CD8-positive, alpha-beta memory T cell (primary cell): Measurements from ENCODE around the gene PITRM1. TPM values are rescaled to one million over a fixed set of nuclear protein-coding genes. Genes with fewer than 3 reads are reported as not detected.
"Not testable (repeated sequence)": the region's sequence is repeated elsewhere in the genome, so short reads cannot be mapped to it uniquely, and the experiment has no call there.

Experiments
- CTCF ChIA-PET: fragments of 350-600 bp; sonication (Branson Sonifier 250); formaldehyde crosslinking; loops from one replicate; lab custom pipeline; 2021; ENCODE audit warnings: antibody characterized with exemption; lab: Charles Lee
- POLR2A ChIA-PET: fragments of 350-600 bp; sonication (Branson Sonifier 250); formaldehyde crosslinking; loops from one replicate; lab custom pipeline; 2021; ENCODE audit warnings: antibody characterized with exemption; lab: Charles Lee
- DNase-seq, 5 donors: peaks; one replicate each; pipeline versions ENCODE4 v3.0.0 to v3.0.0-alpha.2; 2020 to 2022; ENCODE audit warnings: mixed read lengths in 1 of 5
- H3K27ac ChIP-seq: one replicate; pipeline ENCODE4 v1.7.0; 2013; ENCODE audit warnings: low read depth, mild to moderate bottlenecking, low read length, moderate library complexity
- H3K27me3 ChIP-seq: 2 replicates; pipeline ENCODE4 v1.7.0; 2013; ENCODE audit warnings: low read length, mild to moderate bottlenecking; ENCODE audit not compliant: insufficient read depth, poor library complexity, severe bottlenecking
- H3K36me3 ChIP-seq: 2 replicates; pipeline ENCODE4 v1.7.0; 2013; ENCODE audit warnings: mild to moderate bottlenecking, low read length, moderate library complexity; ENCODE audit not compliant: insufficient read depth
- H3K4me1 ChIP-seq: 2 replicates; pipeline ENCODE4 v1.7.0; 2013; ENCODE audit warnings: mild to moderate bottlenecking, low read length, moderate library complexity; ENCODE audit not compliant: insufficient read depth
- H3K4me3 ChIP-seq: 2 replicates; pipeline ENCODE4 v1.7.0; 2013; ENCODE audit warnings: mild to moderate bottlenecking, low read length
- H3K9me3 ChIP-seq: 2 replicates; pipeline ENCODE4 v1.7.0; 2013; ENCODE audit warnings: mild to moderate bottlenecking, low read length
- H3K27ac Mint-ChIP-seq, 8 donors: one replicate each; pipeline ENCODE4 v1.8.0; 2020 to 2021; ENCODE audit warnings: mixed read lengths in 8 of 8, mild to moderate bottlenecking in 6 of 8, inconsistent platforms in 3 of 8, moderate library complexity in 3 of 8
- H3K27me3 Mint-ChIP-seq, 2 donors: one replicate each; pipeline ENCODE4 v1.8.0; 2020 to 2021; ENCODE audit warnings: mixed read lengths in 2 of 2, mild to moderate bottlenecking in 1 of 2, moderate library complexity in 1 of 2
- H3K36me3 Mint-ChIP-seq, 3 donors: one replicate each; pipeline ENCODE4 v1.8.0; 2020 to 2021; ENCODE audit warnings: mixed read lengths in 3 of 3, inconsistent platforms in 1 of 3, mild to moderate bottlenecking in 1 of 3
- H3K4me1 Mint-ChIP-seq, 3 donors: one replicate each; pipeline ENCODE4 v1.8.0; 2020 to 2021; ENCODE audit warnings: mixed read lengths in 3 of 3, inconsistent platforms in 1 of 3, mild to moderate bottlenecking in 1 of 3
- H3K4me3 Mint-ChIP-seq, 7 donors: one replicate each; pipeline ENCODE4 v1.8.0; 2020 to 2021; ENCODE audit warnings: mixed read lengths in 7 of 7, mild to moderate bottlenecking in 6 of 7, moderate library complexity in 4 of 7, inconsistent platforms in 2 of 7
- H3K9me3 Mint-ChIP-seq, 5 donors: one replicate each; pipeline ENCODE4 v1.8.0; 2020 to 2022; ENCODE audit warnings: mixed read lengths in 5 of 5, mild to moderate bottlenecking in 3 of 5, moderate library complexity in 2 of 5, inconsistent platforms in 1 of 5
- polyA plus RNA-seq: library from polyadenylated mRNA; unstranded; fragments of 300-500 nt; fragmentation: Illumina TruSeq; gene quantifications from one replicate; pipeline ENCODE4 v1.2.3, GENCODE V29; 2021
- total RNA-seq, 2 experiments: library from RNA; stranded (reverse); gene quantifications; one replicate each; pipeline ENCODE4 v1.2.3, GENCODE V29; 2021

PITRM1 gene
- total and polyA plus RNA-seq, 3 experiments from 2014 or later, result 49.1 to 132 (median 132) TPM

GRCh38 chr10:3196482-3196881 lies 23.9 kb upstream of the PITRM1 start:
- H3K4me3 Mint-ChIP-seq, result no peak overlapping the region
- no peaks in the 10 kb centered on the region for H3K9me3 Mint-ChIP-seq
- Histone ChIP-seq H3K36me3 (no peaks in the 10 kb centered on the region), H3K9me3 (no peaks in the 10 kb centered on the region), H3K4me3 (no peak overlapping the region), H3K27ac (no peak overlapping the region), H3K4me1 (peaks cover 19% of the 10 kb centered on the region), H3K27me3 (peaks cover 16% of the 10 kb centered on the region)
- no peak for DNase-seq
- no peaks in the 10 kb centered on the region for H3K36me3 Mint-ChIP-seq
- H3K27me3 Mint-ChIP-seq, result peaks cover 18 to 24% of the 10 kb centered on the region in 2 donors
- H3K4me1 Mint-ChIP-seq, result peaks cover 15 to 34% (median 26%) of the 10 kb centered on the region in 3 donors
- ChIA-PET POLR2A (no interaction called here), CTCF (interaction anchor here (0.8 to 1.9 kb wide), 8 partner anchors 10 to 1570 kb away, joined by 3 to 5 read pairs (median 4); no protein-coding TSS in a partner anchor)
- peak overlapping the region in 1 of 8 donors; percentile 22 for H3K27ac Mint-ChIP-seq

- Histone ChIP-seq H3K27ac (no peak overlapping the region), H3K36me3 (no peaks in the 10 kb centered on the region), H3K27me3 (peaks cover 16% of the 10 kb centered on the region), H3K4me1 (peaks cover 19% of the 10 kb centered on the region), H3K4me3 (no peak overlapping the region), H3K9me3 (no peaks in the 10 kb centered on the region)
- Mint-ChIP-seq H3K9me3 (no peaks in the 10 kb centered on the region), H3K27ac (no peak overlapping the region), H3K27me3 (peaks cover 17 to 27% of the 10 kb centered on the region in 2 donors), H3K4me3 (no peak overlapping the region), H3K36me3 (no peaks in the 10 kb centered on the region), H3K4me1 (peaks cover 15 to 34% (median 26%) of the 10 kb centered on the region in 3 donors)
- DNase-seq, result no peak
- ChIA-PET POLR2A (no interaction called here), CTCF (interaction anchor here (1.0 to 1.6 kb wide), 4 partner anchors 9 to 1571 kb away, joined by 3 to 4 read pairs (median 3); no protein-coding TSS in a partner anchor)
Observed at GRCh38 chr10:3195726-3196125, 23.1 kb upstream of the PITRM1 start.

GRCh38 chr10:3195286-3195685 lies 22.7 kb upstream of the PITRM1 start:
- Mint-ChIP-seq H3K9me3 (no peaks in the 10 kb centered on the region), H3K27me3 (peaks cover 14 to 27% of the 10 kb centered on the region in 2 donors), H3K36me3 (no peaks in the 10 kb centered on the region), H3K27ac (no peak overlapping the region), H3K4me3 (no peak overlapping the region), H3K4me1 (peaks cover 15 to 34% (median 26%) of the 10 kb centered on the region in 3 donors)
- no peaks in the 10 kb centered on the region for H3K36me3 ChIP-seq
- POLR2A ChIA-PET, result no interaction called here
- no peak overlapping the region for H3K4me3 ChIP-seq
- H3K4me1 ChIP-seq, result peaks cover 19% of the 10 kb centered on the region
- H3K27ac ChIP-seq, result no peak overlapping the region
- H3K27me3 ChIP-seq, result peaks cover 16% of the 10 kb centered on the region
- H3K9me3 ChIP-seq, result no peaks in the 10 kb centered on the region
- no peak for DNase-seq
- CTCF ChIA-PET, result interaction anchor here (1.0 to 1.6 kb wide), 3 partner anchors 13 to 1571 kb away, joined by 3 to 4 read pairs (median 3); no protein-coding TSS in a partner anchor

GRCh38 chr10:3194871-3195270 lies 22.3 kb upstream of the PITRM1 start:
- H3K4me1 Mint-ChIP-seq, result peaks cover 15 to 30% (median 26%) of the 10 kb centered on the region in 3 donors
- no peak for DNase-seq
- H3K4me3 Mint-ChIP-seq, result no peak overlapping the region
- peaks cover 10 to 26% of the 10 kb centered on the region in 2 donors for H3K27me3 Mint-ChIP-seq
- no peak overlapping the region for H3K27ac Mint-ChIP-seq
- ChIA-PET POLR2A (no interaction called here), CTCF (interaction anchor here (1.0 to 1.4 kb wide), 2 partner anchors 12 to 1462 kb away, joined by 3 to 4 read pairs; no protein-coding TSS in a partner anchor)
- H3K36me3 Mint-ChIP-seq, result no peaks in the 10 kb centered on the region
- H3K4me1 ChIP-seq, result peaks cover 19% of the 10 kb centered on the region
- H3K4me3 ChIP-seq, result no peak overlapping the region
- H3K36me3 ChIP-seq, result no peaks in the 10 kb centered on the region
- H3K27ac ChIP-seq, result no peak overlapping the region
- no peaks in the 10 kb centered on the region for H3K9me3 Mint-ChIP-seq
- no peaks in the 10 kb centered on the region for H3K9me3 ChIP-seq
- H3K27me3 ChIP-seq, result peaks cover 16% of the 10 kb centered on the region

GRCh38 chr10:3193751-3194150 lies 21.2 kb upstream of the PITRM1 start:
- Histone ChIP-seq H3K36me3 (no peaks in the 10 kb centered on the region), H3K27ac (no peak overlapping the region), H3K9me3 (no peaks in the 10 kb centered on the region), H3K4me3 (no peak overlapping the region), H3K27me3 (peaks cover 7% of the 10 kb centered on the region), H3K4me1 (peaks cover 17% of the 10 kb centered on the region)
- Mint-ChIP-seq H3K4me1 (peaks cover 11 to 21% (median 19%) of the 10 kb centered on the region in 3 donors), H3K27ac (no peak overlapping the region), H3K9me3 (no peaks in the 10 kb centered on the region), H3K27me3 (peaks cover 7 to 22% of the 10 kb centered on the region in 2 donors), H3K4me3 (no peak overlapping the region), H3K36me3 (no peaks in the 10 kb centered on the region)
- ChIA-PET CTCF (interaction anchor here (0.7 to 1.8 kb wide), 11 partner anchors 9 to 1573 kb away, joined by 3 to 8 read pairs (median 3); partner anchors contain the start of gene PITRM1), POLR2A (no interaction called here)
- no peak for DNase-seq

- no peaks in the 10 kb centered on the region for H3K27me3 ChIP-seq
- CTCF ChIA-PET, result interaction anchor here (0.6 to 1.8 kb wide), 13 partner anchors 9 to 1573 kb away, joined by 3 to 8 read pairs (median 3); partner anchors contain the start of gene PITRM1
- Mint-ChIP-seq H3K27me3 (peaks cover 5 to 20% of the 10 kb centered on the region in 2 donors), H3K27ac (peak overlapping the region in 1 of 8 donors; percentile 40), H3K4me3 (peak overlapping the region in 1 of 7 donors; percentile 16), H3K9me3 (no peaks in the 10 kb centered on the region), H3K36me3 (no peaks in the 10 kb centered on the region), H3K4me1 (peaks cover 7 to 14% (median 12%) of the 10 kb centered on the region in 3 donors)
- no peak overlapping the region for H3K27ac ChIP-seq
- peaks cover 10% of the 10 kb centered on the region for H3K4me1 ChIP-seq
- no peaks in the 10 kb centered on the region for H3K36me3 ChIP-seq
- POLR2A ChIA-PET, result no interaction called here
- no peaks in the 10 kb centered on the region for H3K9me3 ChIP-seq
- DNase-seq, result peak; percentile 19 to 64 (median 33)
- H3K4me3 ChIP-seq, result no peak overlapping the region
Observed at GRCh38 chr10:3192856-3193635, 20.5 kb upstream of the PITRM1 start.

GRCh38 chr10:3190817-3191216 lies 18.2 kb upstream of the PITRM1 start:
- H3K27ac ChIP-seq, result no peak overlapping the region
- DNase-seq, result no peak
- no peak overlapping the region for H3K4me3 ChIP-seq
- peaks cover 3 to 29% of the 10 kb centered on the region in 2 donors for H3K27me3 Mint-ChIP-seq
- no peaks in the 10 kb centered on the region for H3K36me3 Mint-ChIP-seq
- ChIA-PET POLR2A (no interaction called here), CTCF (no interaction called here)
- no peaks in the 10 kb centered on the region for H3K9me3 ChIP-seq
- H3K4me1 ChIP-seq, result peaks cover 4% of the 10 kb centered on the region
- H3K4me1 Mint-ChIP-seq, result peaks cover 4 to 14% (median 10%) of the 10 kb centered on the region in 3 donors
- H3K27me3 ChIP-seq, result no peaks in the 10 kb centered on the region
- H3K36me3 ChIP-seq, result no peaks in the 10 kb centered on the region
- H3K9me3 Mint-ChIP-seq, result no peaks in the 10 kb centered on the region
- no peak overlapping the region for H3K27ac Mint-ChIP-seq
- H3K4me3 Mint-ChIP-seq, result no peak overlapping the region

- H3K4me1 ChIP-seq, H3K4me3 Mint-ChIP-seq, POLR2A ChIA-PET, CTCF ChIA-PET, DNase-seq, H3K4me3 ChIP-seq, H3K36me3 Mint-ChIP-seq, H3K9me3 Mint-ChIP-seq, H3K27ac Mint-ChIP-seq, H3K36me3 ChIP-seq, H3K4me1 Mint-ChIP-seq, H3K27me3 ChIP-seq, H3K9me3 ChIP-seq, H3K27ac ChIP-seq: not testable (repeated sequence)
- H3K27me3 Mint-ChIP-seq, result peaks cover 10 to 32% of the 10 kb centered on the region in 2 donors
Observed at GRCh38 chr10:3187229-3187628, 14.6 kb upstream of the PITRM1 start.
